CD14-positive monocyte (primary cell): ENCODE data around the gene WASF2. TPM values are rescaled to one million over a fixed set of nuclear protein-coding genes. Genes with fewer than 3 reads are reported as not detected.

Experiments
- DNase-seq, 3 donors: peaks; one replicate each; pipeline ENCODE4 v3.0.0-alpha.2; 2011 to 2022
- H2AFZ ChIP-seq: 2 replicates; pipeline ENCODE4 v1.6.0; 2012; ENCODE audit warnings: mild to moderate bottlenecking, low read depth, low read length, inconsistent platforms; ENCODE audit not compliant: insufficient read depth, poor library complexity, severe bottlenecking
- H3K27ac ChIP-seq, 2 donors: 1 replicate in 1 of 2; 2 replicates in 1 of 2; pipeline ENCODE4 v1.5.1; 2012 to 2013; ENCODE audit warnings: low read length in 2 of 2, control low read depth in 1 of 2, inconsistent platforms in 1 of 2, low read depth in 1 of 2, mild to moderate bottlenecking in 1 of 2
- H3K27me3 ChIP-seq, 2 donors: one replicate each; pipeline versions ENCODE4 v1.6.0 to v1.6.1; 2011 to 2013; ENCODE audit warnings: low read length in 2 of 2; ENCODE audit not compliant: control insufficient read depth in 2 of 2, insufficient read depth in 2 of 2
- H3K36me3 ChIP-seq, 2 donors: replicated peaks in 1 of 2; 1 replicate in 1 of 2; 2 replicates in 1 of 2; pipeline versions ENCODE4 v1.5.1 to v1.6.1; 2012 to 2013; ENCODE audit warnings: low read length in 2 of 2, control low read depth in 1 of 2, inconsistent platforms in 1 of 2, mild to moderate bottlenecking in 1 of 2; ENCODE audit not compliant: insufficient read depth in 2 of 2, control insufficient read depth in 1 of 2
- H3K4me1 ChIP-seq, 2 donors: 1 replicate in 1 of 2; 2 replicates in 1 of 2; pipeline versions ENCODE4 v1.5.1 to v1.6.1; 2012 to 2013; ENCODE audit warnings: low read length in 2 of 2, control low read depth in 1 of 2, inconsistent platforms in 1 of 2, mild to moderate bottlenecking in 1 of 2, moderate library complexity in 1 of 2; ENCODE audit not compliant: insufficient read depth in 2 of 2, control insufficient read depth in 1 of 2
- H3K4me2 ChIP-seq: replicated peaks from 2 replicates; pipeline ENCODE3; 2012; ENCODE audit warnings: low read length, moderate library complexity, mild to moderate bottlenecking; ENCODE audit not compliant: poor library complexity, severe bottlenecking; ENCODE audit errors: extremely low read depth
- H3K4me3 ChIP-seq, 3 experiments: fragments of 200-600 bp in 1 of 3; sonication (generic) in 1 of 3; replicated peaks in 1 of 3; 1 replicate in 2 of 3; 2 replicates in 1 of 3; pipeline ENCODE4 v1.5.1; 2011 to 2013; ENCODE audit warnings: low read length in 3 of 3, mild to moderate bottlenecking in 3 of 3, control low read depth in 2 of 3, low read depth in 2 of 3, inconsistent platforms in 1 of 3, moderate library complexity in 1 of 3
- H3K79me2 ChIP-seq: 2 replicates; pipeline ENCODE4 v1.6.0; 2012; ENCODE audit warnings: mild to moderate bottlenecking, control low read depth, inconsistent platforms, low read length, moderate library complexity; ENCODE audit not compliant: insufficient read depth
- H3K9ac ChIP-seq: 2 replicates; pipeline ENCODE4 v1.6.0; 2017; ENCODE audit warnings: low read length, mild to moderate bottlenecking; ENCODE audit not compliant: insufficient read depth, poor library complexity, severe bottlenecking
- H3K9me3 ChIP-seq, 2 donors: replicated peaks in 1 of 2; 1 replicate in 1 of 2; 2 replicates in 1 of 2; pipeline versions ENCODE4 v1.5.1 to v1.6.1; 2012 to 2013; ENCODE audit warnings: low read length in 2 of 2, control low read depth in 1 of 2; ENCODE audit not compliant: control insufficient read depth in 1 of 2, insufficient read depth in 1 of 2
- H4K20me1 ChIP-seq: 2 replicates; pipeline ENCODE4 v1.6.0; 2012; ENCODE audit warnings: mild to moderate bottlenecking, low read length, control low read depth, moderate library complexity; ENCODE audit not compliant: insufficient read depth
- H3K27ac Mint-ChIP-seq, 7 donors: one replicate each; pipeline ENCODE4 v1.8.0; 2020; ENCODE audit warnings: mild to moderate bottlenecking in 7 of 7, mixed read lengths in 7 of 7, moderate library complexity in 6 of 7, inconsistent platforms in 2 of 7
- H3K27me3 Mint-ChIP-seq, 3 donors: one replicate each; pipeline ENCODE4 v1.8.0; 2021 to 2022; ENCODE audit warnings: low read depth in 3 of 3, mild to moderate bottlenecking in 3 of 3, mixed read lengths in 3 of 3, moderate library complexity in 3 of 3, inconsistent platforms in 1 of 3
- H3K36me3 Mint-ChIP-seq, 2 donors: one replicate each; pipeline ENCODE4 v1.8.0; 2020; ENCODE audit warnings: mixed read lengths in 2 of 2, inconsistent platforms in 1 of 2, mild to moderate bottlenecking in 1 of 2
- H3K4me1 Mint-ChIP-seq: one replicate; pipeline ENCODE4 v1.8.0; 2020; ENCODE audit warnings: mild to moderate bottlenecking, mixed read lengths
- H3K4me3 Mint-ChIP-seq, 2 donors: one replicate each; pipeline ENCODE4 v1.8.0; 2020; ENCODE audit warnings: mild to moderate bottlenecking in 2 of 2, mixed read lengths in 2 of 2, moderate library complexity in 1 of 2
- H3K9me3 Mint-ChIP-seq, 7 donors: one replicate each; pipeline ENCODE4 v1.8.0; 2020 to 2022; ENCODE audit warnings: mixed read lengths in 7 of 7, mild to moderate bottlenecking in 6 of 7, moderate library complexity in 6 of 7, inconsistent platforms in 2 of 7
- WGBS: methylation state at CpG from one replicate; pipeline ENCODE4 v1.1.5; 2013; ENCODE audit warnings: missing lambda C conversion rate; ENCODE audit not compliant: insufficient coverage; 5-methylcytosine and 5-hydroxymethylcytosine counted together
- intact Hi-C, 2 donors: fragments of 100-400 bp; cut with micrococcal nuclease; formaldehyde crosslinking; loops; one replicate each; pipeline versions ENCODE4 v1.15.0 to v1.15.1; 2023
- polyA plus RNA-seq, 3 donors: library from polyadenylated mRNA; depleted of rRNA in 1 of 3; unstranded in 2 of 3; stranded (reverse) in 1 of 3; fragments of 300-500 nt in 2 of 3; fragments of >200 nt in 1 of 3; fragmentation: Illumina TruSeq in 2 of 3; gene quantifications; 1 replicate in 2 of 3; 2 replicates in 1 of 3; pipeline ENCODE4 v1.2.3, GENCODE V29; 2012 to 2021
- TF ChIP-seq, protein P1 (sequence below): fragments of 200-600 bp; IDR thresholded peaks from one replicate; pipeline ENCODE4 v1.8.0; 2022; ENCODE audit warnings: antibody characterized with exemption, mild to moderate bottlenecking

Gene WASF2
- polyA plus RNA-seq, 3 donors = 53.5 to 91.6 (median 86.4) TPM

DNA sequence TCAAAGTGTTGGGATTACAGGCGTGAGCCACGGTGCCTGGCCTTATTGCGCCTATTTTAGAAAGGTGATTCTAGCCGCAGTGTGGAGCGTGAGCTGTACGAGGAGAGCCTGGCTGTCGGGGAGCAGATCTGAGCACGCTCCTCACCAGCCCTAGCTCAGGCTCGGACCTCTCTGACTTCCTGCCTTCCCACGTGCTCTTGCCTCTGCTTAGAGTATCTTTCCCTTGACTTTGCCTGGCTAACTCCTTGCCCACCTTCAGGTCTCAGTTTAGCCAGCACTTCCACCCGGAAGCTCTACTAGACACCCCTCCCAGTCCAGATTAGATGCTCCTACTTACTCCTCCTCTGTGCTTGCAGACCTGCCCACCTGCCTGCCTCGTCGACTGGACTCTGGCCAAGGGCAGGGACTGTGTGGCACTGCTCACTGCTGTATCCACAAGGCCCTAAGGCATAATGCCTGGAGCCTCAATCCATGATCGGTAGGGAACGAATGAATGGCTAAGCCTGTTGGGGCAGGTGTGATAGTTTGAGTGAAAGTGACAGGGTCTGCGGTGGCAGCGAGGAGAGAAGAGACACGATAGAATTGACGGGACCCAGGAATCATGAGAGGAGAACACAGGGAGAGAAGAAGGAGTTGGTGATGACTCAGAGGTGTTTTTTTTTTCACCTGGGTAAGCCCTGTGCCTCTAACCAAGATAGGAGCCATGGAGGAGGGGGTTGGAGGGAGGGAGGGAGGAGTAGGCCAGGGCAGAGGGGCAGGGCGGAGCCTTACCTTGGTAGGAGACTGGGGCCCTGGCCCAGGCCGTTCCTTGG lies 28.1 kb upstream of the WASF2 start:
- H3K4me1 ChIP-seq = peaks cover 36 to 39% of the 10 kb centered on the region in 2 donors
- H3K36me3 ChIP-seq = no peaks in the 10 kb centered on the region
- Mint-ChIP-seq H3K36me3 (no peaks in the 10 kb centered on the region), H3K9me3 (no peaks in the 10 kb centered on the region), H3K27ac (no peak overlapping the region), H3K4me1 (peaks cover 45% of the 10 kb centered on the region), H3K27me3 (peaks cover 0 to 15% (median 7%) of the 10 kb centered on the region in 3 donors), H3K4me3 (no peak overlapping the region)
- H2AFZ ChIP-seq = no peak overlapping the region
- H4K20me1 ChIP-seq = no peaks in the 10 kb centered on the region
- DNase-seq = no peak
- intact Hi-C loops = no loop called here
- H3K79me2 ChIP-seq = no peaks in the 10 kb centered on the region
- 94% methylated on average over 20 of the region's 21 CpGs for WGBS
- TF ChIP-seq, protein P1, sequence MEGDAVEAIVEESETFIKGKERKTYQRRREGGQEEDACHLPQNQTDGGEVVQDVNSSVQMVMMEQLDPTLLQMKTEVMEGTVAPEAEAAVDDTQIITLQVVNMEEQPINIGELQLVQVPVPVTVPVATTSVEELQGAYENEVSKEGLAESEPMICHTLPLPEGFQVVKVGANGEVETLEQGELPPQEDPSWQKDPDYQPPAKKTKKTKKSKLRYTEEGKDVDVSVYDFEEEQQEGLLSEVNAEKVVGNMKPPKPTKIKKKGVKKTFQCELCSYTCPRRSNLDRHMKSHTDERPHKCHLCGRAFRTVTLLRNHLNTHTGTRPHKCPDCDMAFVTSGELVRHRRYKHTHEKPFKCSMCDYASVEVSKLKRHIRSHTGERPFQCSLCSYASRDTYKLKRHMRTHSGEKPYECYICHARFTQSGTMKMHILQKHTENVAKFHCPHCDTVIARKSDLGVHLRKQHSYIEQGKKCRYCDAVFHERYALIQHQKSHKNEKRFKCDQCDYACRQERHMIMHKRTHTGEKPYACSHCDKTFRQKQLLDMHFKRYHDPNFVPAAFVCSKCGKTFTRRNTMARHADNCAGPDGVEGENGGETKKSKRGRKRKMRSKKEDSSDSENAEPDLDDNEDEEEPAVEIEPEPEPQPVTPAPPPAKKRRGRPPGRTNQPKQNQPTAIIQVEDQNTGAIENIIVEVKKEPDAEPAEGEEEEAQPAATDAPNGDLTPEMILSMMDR = no peak
- H3K4me2 ChIP-seq = no peak overlapping the region
- H3K27ac ChIP-seq = no peak overlapping the region
- H3K4me3 ChIP-seq = no peak overlapping the region
- no peak overlapping the region for H3K9ac ChIP-seq
- no peaks in the 10 kb centered on the region for H3K9me3 ChIP-seq
- no peaks in the 10 kb centered on the region for H3K27me3 ChIP-seq

DNA sequence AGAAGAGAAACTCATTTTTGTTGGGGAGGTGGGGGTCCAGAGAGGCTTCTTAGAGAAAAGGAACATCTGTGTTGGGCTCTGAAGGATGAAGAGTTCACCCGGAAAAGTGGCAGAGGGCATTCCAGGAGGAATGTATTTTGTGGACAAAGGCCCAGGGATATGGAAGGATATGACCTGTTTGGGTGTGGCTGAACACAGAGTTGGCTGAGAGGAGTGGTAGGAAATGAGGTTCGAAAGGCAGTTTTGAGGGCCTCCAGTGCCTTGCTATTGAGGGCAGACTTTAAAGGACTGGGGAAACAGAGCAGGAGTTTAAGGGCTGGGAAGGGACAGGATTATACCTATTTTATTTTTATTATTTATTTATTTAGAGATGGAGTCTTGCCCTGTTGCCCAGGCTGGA lies 27.3 kb upstream of the WASF2 start:
- Mint-ChIP-seq H3K4me1 (peaks cover 40% of the 10 kb centered on the region), H3K27me3 (peaks cover 0 to 13% (median 7%) of the 10 kb centered on the region in 3 donors), H3K27ac (no peak overlapping the region), H3K9me3 (no peaks in the 10 kb centered on the region), H3K4me3 (no peak overlapping the region), H3K36me3 (no peaks in the 10 kb centered on the region)
- H3K4me1 ChIP-seq = peaks cover 28 to 33% of the 10 kb centered on the region in 2 donors
- H3K79me2 ChIP-seq = no peaks in the 10 kb centered on the region
- TF ChIP-seq, protein P1 = no peak
- H2AFZ ChIP-seq = no peak overlapping the region
- no peaks in the 10 kb centered on the region for H3K9me3 ChIP-seq
- DNase-seq = no peak
- intact Hi-C loops = no loop called here
- H3K4me2 ChIP-seq = no peak overlapping the region
- H3K27ac ChIP-seq = no peak overlapping the region
- H3K4me3 ChIP-seq = no peak overlapping the region
- no peak overlapping the region for H3K9ac ChIP-seq
- WGBS = 94% methylated on average over 2 of the region's 2 CpGs
- H3K36me3 ChIP-seq = no peaks in the 10 kb centered on the region
- H4K20me1 ChIP-seq = no peaks in the 10 kb centered on the region
- H3K27me3 ChIP-seq = no peaks in the 10 kb centered on the region
